Measurements from ENCODE around the gene PTPRG.

DNA sequence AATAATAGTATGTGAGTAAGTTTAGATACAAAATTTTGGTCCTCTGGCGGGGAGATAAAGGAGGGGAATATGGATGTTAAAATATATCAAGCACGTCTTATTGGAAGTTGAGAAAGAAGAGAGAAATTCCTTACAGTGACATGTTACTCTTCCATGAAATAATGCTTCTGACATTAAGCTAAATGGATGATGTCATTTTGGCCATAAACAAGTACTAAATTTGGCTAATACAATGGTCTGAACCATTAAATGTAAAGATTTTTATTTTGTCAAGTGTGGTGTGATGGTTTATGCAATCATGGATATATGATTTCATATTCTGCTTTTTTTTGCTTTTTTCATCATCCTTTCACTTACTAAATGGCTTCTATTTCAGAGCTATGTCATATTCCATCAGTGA, 406.6 kb downstream of the PTPRG start:
- TF ChIP-seq, protein P1, sequence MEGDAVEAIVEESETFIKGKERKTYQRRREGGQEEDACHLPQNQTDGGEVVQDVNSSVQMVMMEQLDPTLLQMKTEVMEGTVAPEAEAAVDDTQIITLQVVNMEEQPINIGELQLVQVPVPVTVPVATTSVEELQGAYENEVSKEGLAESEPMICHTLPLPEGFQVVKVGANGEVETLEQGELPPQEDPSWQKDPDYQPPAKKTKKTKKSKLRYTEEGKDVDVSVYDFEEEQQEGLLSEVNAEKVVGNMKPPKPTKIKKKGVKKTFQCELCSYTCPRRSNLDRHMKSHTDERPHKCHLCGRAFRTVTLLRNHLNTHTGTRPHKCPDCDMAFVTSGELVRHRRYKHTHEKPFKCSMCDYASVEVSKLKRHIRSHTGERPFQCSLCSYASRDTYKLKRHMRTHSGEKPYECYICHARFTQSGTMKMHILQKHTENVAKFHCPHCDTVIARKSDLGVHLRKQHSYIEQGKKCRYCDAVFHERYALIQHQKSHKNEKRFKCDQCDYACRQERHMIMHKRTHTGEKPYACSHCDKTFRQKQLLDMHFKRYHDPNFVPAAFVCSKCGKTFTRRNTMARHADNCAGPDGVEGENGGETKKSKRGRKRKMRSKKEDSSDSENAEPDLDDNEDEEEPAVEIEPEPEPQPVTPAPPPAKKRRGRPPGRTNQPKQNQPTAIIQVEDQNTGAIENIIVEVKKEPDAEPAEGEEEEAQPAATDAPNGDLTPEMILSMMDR (IDR thresholded peaks at IDR 0.05; ENCODE audit: insufficient read depth, low read depth, low read length) = no peak
- TF ChIP-seq EZH2 (IDR thresholded peaks at IDR 0.05; ENCODE audit: insufficient read depth, low read length) = no peak
